Cerebellar nuclear complex (tissue), 1 donor: ENCODE data around the gene LTBP1.
"Not testable (repeated sequence)": the region's sequence is repeated elsewhere in the genome, so short reads cannot be mapped to it uniquely, and the experiment has no call there.

Source experiments
- DNase-seq, 2 experiments: peaks; one replicate each; lab custom pipeline; 2025; lab: John Stamatoyannopoulos, UW

LTBP1 gene

DNA sequence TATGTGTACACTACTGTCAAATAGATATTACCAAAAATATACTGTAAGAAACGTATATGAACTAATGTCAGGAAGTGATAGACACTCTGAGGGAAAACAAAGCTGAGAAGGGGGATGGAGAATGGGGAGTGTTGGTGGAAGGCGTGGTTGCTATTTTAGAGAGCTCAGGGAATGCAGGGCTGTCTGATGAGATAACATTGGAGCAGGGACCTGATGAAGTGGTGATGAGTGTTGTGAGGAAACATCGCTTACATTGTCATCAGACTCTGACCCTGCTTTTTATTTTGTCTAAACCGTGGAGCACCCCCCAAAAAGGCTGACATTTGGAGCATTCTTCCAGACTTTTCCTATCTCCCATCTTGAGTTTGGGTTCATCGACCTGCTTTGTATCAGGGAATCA, 194.7 kb downstream of the LTBP1 start:
- no peak for DNase-seq

- DNase-seq: no peak
Observed at GRCh38 chr2:33142810-33143209, 196.1 kb downstream of the LTBP1 start.

- no peak for DNase-seq
Observed at GRCh38 chr2:33144243-33144642, 197.5 kb downstream of the LTBP1 start.

DNA sequence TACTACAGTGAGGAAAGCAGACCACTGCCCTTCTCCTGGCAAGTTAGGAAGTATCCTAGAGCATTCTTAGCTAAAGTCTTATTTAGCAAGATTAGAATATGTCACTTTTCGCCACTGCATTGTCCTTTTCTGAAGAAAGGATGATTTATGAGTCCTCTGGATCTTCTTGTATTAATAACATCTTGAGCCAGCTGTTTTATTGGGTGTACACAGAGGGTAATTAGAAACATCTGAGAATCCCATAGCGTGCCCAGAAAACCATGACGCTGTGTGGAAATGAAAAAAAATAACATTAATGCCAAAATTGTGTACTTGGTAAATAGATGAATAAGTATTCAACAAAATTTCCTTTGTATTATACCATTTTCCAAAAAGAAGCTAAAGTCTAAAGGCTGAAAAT, 198.7 kb downstream of the LTBP1 start:
- DNase-seq: no peak

- no peak for DNase-seq
Observed at GRCh38 chr2:33146102-33146501, 199.3 kb downstream of the LTBP1 start.

- no peak for DNase-seq
Observed at GRCh38 chr2:33153008-33153407, 206.3 kb downstream of the LTBP1 start.

GRCh38 chr2:33158482-33159003, 211.8 kb downstream of the LTBP1 start:
- DNase-seq: no peak

- no peak for DNase-seq
Observed at GRCh38 chr2:33160191-33160590, 213.4 kb downstream of the LTBP1 start.

DNA sequence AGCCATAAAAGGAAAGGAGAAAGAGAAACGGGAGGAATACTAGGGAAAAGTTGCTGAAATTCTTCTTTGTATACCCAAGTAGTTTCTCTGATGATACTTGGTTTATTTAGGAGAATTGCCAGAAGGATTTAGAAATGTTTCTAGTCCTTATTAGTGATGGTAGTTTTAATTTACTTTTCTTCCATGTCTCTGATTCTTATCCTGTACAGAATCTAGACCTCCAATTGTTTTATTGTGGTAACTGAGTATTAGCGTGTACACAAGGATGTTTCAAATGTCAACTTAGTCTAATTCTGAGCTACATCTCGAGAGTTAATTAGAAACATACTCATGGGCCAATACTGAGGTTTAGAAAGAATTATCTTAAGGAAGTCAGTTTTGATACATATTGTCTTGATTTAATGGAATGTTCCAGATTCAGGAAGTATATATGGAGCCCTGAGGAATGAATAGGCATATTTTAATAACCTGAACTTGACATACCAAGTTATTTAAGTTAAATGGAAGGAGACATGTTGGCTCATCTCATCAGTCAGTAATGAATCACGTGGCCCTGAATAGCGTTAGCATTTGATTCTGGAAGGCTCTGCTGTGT, 219.6 kb downstream of the LTBP1 start:
- DNase-seq: no peak

DNA sequence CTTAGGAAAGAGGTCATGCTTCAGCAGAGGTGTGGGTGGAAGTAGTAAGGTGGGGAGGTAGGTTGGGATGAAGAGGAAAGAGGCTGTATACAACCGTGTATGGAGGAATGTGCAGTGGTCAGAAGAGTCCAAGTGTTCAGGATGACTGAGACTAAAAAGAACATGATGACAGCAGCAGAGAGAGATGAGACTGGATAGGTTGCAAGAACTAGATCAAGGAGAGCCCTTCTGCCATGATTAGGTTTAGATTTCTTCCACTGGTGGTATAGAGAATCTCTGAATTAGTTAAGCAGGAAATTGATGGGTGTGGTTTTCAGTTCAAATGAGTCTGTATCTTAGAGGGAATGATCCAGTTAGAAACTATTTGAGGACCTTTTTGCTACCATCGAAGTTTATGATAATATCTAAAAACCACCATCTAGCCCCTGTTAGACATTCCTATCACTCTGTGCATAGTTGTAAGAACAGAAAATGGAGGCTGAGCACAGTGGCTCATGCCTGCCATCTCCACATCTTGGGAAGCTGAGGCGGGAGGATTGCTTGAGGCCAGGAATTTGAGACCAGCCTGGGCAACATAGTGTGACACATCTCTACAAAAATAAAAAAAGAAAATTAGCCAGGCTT, 221.0 kb downstream of the LTBP1 start:
- no peak for DNase-seq

- no peak for DNase-seq
Observed at GRCh38 chr2:33168425-33168824, 221.7 kb downstream of the LTBP1 start.

GRCh38 chr2:33168922-33169321, 222.2 kb downstream of the LTBP1 start:
- no peak for DNase-seq

DNA sequence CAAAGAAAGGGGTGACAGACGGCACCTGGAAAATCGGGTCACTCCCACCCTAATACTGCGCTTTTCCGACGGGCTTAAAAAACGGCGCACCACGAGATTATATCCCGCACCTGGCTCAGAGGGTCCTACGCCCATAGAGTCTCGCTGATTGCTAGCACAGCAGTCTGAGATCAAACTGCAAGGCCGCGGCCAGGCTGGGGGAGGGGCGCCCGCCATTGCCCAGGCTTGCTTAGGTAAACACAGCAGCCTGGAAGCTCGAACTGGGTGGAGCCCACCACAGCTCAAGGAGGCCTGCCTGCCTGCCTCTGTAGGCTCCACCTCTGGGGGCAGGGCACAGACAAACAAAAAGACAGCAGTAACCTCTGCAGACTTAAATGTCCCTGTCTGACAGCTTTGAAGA, 223.5 kb downstream of the LTBP1 start:
- not testable (repeated sequence) for DNase-seq

DNA sequence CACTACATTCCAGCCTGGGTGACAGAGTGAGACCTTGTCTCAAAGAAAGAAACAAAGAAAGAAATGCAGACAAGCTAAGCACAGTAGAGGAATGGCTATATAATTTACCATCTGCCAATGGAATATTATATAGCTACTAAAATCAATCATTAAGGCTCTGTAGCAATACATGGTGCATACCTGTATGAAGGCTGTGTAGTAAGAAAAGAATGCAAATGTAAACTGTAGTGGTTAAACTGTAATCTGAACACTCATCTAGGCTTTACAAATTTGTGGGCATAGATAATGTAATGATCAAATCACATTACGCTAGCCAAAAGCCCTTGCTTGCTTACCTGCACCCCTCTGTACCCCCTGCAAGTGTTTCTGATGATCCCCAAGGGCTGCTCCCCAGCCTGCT, 230.9 kb downstream of the LTBP1 start:
- no peak for DNase-seq

GRCh38 chr2:33178209-33178608, 231.5 kb downstream of the LTBP1 start:
- no peak for DNase-seq

GRCh38 chr2:33180915-33181314, 234.2 kb downstream of the LTBP1 start:
- no peak for DNase-seq

- DNase-seq: no peak
Observed at GRCh38 chr2:33181466-33181865, 234.7 kb downstream of the LTBP1 start.

- no peak for DNase-seq
Observed at GRCh38 chr2:33184041-33184440, 237.3 kb downstream of the LTBP1 start.

DNA sequence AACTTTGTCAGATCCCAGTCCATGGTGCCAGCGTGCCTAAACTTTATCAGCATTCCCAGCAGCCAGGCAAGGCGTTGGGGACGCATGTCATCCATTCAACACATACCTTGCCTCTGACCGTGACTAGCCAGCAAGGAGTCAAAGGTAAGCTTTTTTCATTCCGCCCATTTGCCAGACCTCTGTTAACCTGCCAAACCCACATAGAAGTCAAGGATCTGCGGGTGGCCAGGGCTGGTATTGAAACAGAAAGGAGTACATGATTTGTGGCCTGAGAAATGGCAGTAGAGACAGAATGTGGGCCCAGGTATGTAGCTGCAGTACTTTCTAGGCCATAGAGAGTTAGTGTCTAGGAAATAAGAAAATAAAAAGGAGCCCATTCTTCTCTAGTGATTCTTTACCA, 240.2 kb downstream of the LTBP1 start:
- DNase-seq: no peak

GRCh38 chr2:33188799-33189198, 242.0 kb downstream of the LTBP1 start:
- DNase-seq: no peak

- no peak for DNase-seq
Observed at GRCh38 chr2:33190393-33190937, 243.7 kb downstream of the LTBP1 start.

- no peak for DNase-seq
Observed at GRCh38 chr2:33195891-33196290, 249.1 kb downstream of the LTBP1 start.

DNA sequence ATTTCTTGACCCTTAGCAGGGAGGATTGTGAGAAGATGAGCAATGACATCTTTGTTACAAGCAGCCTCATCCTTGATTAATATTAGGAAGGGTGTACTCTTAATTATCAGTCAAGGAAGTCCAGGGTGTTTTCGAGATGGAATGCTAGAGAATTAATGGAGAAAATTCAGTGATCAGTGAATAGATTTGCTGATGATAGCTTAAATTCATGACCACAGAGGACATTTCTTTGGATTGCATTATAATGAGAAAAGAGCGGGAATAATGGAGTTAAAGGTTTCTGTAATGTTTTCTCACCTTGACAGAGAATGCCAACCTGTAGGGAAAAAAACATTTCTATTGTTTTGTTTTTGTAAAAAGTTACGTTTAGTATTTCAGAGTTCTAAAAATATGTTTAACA, 249.9 kb downstream of the LTBP1 start:
- no peak for DNase-seq
